Measurements from ENCODE around the gene LPP. TPM values are rescaled to one million over a fixed set of nuclear protein-coding genes. Genes with fewer than 3 reads are reported as not detected.

Gene LPP
- total and polyA plus RNA-seq, 2 of the 4 experiments (the other 2 are of a cell fraction): 16.0 to 130 TPM

GRCh38 chr3:188176476-188176875, 22.5 kb downstream of the LPP start:
- POLR2A ChIA-PET (ENCODE audit: unreplicated experiment): no interaction called here
- H3K27ac ChIP-seq (ENCODE audit: insufficient read depth, low read length): no peak overlapping the region
- H3K18ac ChIP-seq (ENCODE audit: low read depth, low read length): no peak overlapping the region
- no peak overlapping the region for H2BK20ac ChIP-seq (ENCODE audit: low read depth, low read length)
- no peak overlapping the region for H3K4me3 ChIP-seq (ENCODE audit: insufficient read depth, low read depth, low read length)
- TF ChIP-seq RCOR1 (IDR thresholded peaks at IDR 0.05; ENCODE audit: insufficient replicate concordance, low read length) (no peak), CEBPB (IDR thresholded peaks at IDR 0.05; ENCODE audit: low read depth, low read length) (no peak), ELK1 (IDR thresholded peaks at IDR 0.05; ENCODE audit: borderline replicate concordance, low read depth, low read length) (no peak), MAZ (IDR thresholded peaks at IDR 0.05; ENCODE audit: borderline replicate concordance, low read depth, low read length) (no peak), MXI1 (IDR thresholded peaks at IDR 0.05; ENCODE audit: borderline replicate concordance, low read depth, low read length) (no peak), CHD1 (IDR thresholded peaks at IDR 0.05; ENCODE audit: low read depth, low read length) (no peak), NFE2L2 (IDR thresholded peaks at IDR 0.05; ENCODE audit: low read depth, low read length) (no peak), RFX5 (IDR thresholded peaks at IDR 0.05; ENCODE audit: low read depth, low read length) (no peak), POLR2A (IDR thresholded peaks at IDR 0.05; ENCODE audit: low read depth, low read length) (no peak), SMC3 (IDR thresholded peaks at IDR 0.05; ENCODE audit: low read depth, low read length) (no peak), FOS (IDR thresholded peaks at IDR 0.05; ENCODE audit: low read depth, low read length) (no peak), MAFK (IDR thresholded peaks at IDR 0.05; ENCODE audit: low read depth, low read length) (no peak), BHLHE40 (IDR thresholded peaks at IDR 0.05; ENCODE audit: low read depth, low read length) (no peak), RAD21 (IDR thresholded peaks at IDR 0.05; ENCODE audit: low read length) (no peak)
- TF ChIP-seq, protein P1, sequence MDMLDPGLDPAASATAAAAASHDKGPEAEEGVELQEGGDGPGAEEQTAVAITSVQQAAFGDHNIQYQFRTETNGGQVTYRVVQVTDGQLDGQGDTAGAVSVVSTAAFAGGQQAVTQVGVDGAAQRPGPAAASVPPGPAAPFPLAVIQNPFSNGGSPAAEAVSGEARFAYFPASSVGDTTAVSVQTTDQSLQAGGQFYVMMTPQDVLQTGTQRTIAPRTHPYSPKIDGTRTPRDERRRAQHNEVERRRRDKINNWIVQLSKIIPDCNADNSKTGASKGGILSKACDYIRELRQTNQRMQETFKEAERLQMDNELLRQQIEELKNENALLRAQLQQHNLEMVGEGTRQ (IDR thresholded peaks at IDR 0.05; ENCODE audit: low read depth, low read length): no peak
- TF ChIP-seq, protein P2, sequence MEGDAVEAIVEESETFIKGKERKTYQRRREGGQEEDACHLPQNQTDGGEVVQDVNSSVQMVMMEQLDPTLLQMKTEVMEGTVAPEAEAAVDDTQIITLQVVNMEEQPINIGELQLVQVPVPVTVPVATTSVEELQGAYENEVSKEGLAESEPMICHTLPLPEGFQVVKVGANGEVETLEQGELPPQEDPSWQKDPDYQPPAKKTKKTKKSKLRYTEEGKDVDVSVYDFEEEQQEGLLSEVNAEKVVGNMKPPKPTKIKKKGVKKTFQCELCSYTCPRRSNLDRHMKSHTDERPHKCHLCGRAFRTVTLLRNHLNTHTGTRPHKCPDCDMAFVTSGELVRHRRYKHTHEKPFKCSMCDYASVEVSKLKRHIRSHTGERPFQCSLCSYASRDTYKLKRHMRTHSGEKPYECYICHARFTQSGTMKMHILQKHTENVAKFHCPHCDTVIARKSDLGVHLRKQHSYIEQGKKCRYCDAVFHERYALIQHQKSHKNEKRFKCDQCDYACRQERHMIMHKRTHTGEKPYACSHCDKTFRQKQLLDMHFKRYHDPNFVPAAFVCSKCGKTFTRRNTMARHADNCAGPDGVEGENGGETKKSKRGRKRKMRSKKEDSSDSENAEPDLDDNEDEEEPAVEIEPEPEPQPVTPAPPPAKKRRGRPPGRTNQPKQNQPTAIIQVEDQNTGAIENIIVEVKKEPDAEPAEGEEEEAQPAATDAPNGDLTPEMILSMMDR (conservative IDR thresholded peaks at IDR 0.05; ENCODE audit: low read depth, low read length): no peak
- dilution Hi-C loops (cut with HindIII; ENCODE audit: low sequenced_read_pairs, unreplicated experiment) (no loop called here), in situ Hi-C loops (cut with MboI; ENCODE audit: low sequenced_read_pairs) (loop anchor here (10.0 kb wide), 1 partner anchor 432 kb away; the partner anchor contains the start of gene BCL6), intact Hi-C loops (cut with micrococcal nuclease) (no loop called here)
- H4K8ac ChIP-seq (ENCODE audit: low read depth in 2 of 2, low read length in 2 of 2): no peak overlapping the region
- peaks cover 11% of the 10 kb centered on the region for H3K36me3 ChIP-seq (ENCODE audit: control insufficient read depth, insufficient read depth, low read length)
- H3K9ac ChIP-seq (ENCODE audit: low read depth, low read length): no peak overlapping the region
- peaks cover 39 to 85% of the 10 kb centered on the region in 2 experiments for H3K79me1 ChIP-seq (ENCODE audit: low read depth in 1 of 2, low read length in 2 of 2)
- H2BK5ac ChIP-seq (ENCODE audit: low read depth, low read length, poor library complexity, severe bottlenecking): no peak overlapping the region
- H3K4me2 ChIP-seq (ENCODE audit: low read depth, low read length): no peak overlapping the region
- BruUV-seq (replicated peaks): no TSS peak
- no peak overlapping the region for H3K14ac ChIP-seq (replicated peaks; ENCODE audit: low read depth, low read length)
- H3K4me1 ChIP-seq (ENCODE audit: control insufficient read depth, insufficient read depth, low read length): peaks cover 21% of the 10 kb centered on the region
- no peak overlapping the region for H3K4ac ChIP-seq (ENCODE audit: low read depth, low read length)
- H3K56ac ChIP-seq (ENCODE audit: extremely low read depth, insufficient read depth, low read length): no peak overlapping the region
- no peak overlapping the region for H2BK120ac ChIP-seq (ENCODE audit: low read depth, low read length)
- peaks cover 77% of the 10 kb centered on the region for H4K20me1 ChIP-seq (ENCODE audit: insufficient read depth, low read length)
- no peak overlapping the region for H2AK9ac ChIP-seq (replicated peaks; ENCODE audit: low read depth, low read length, poor library complexity)
- ATAC-seq (ENCODE audit: low read depth) (no peak), DNase-seq (no peak)
- no peak overlapping the region for H3K23ac ChIP-seq (ENCODE audit: low read depth, low read length)
- H4K91ac ChIP-seq (ENCODE audit: insufficient read depth, low read depth, low read length): no peak overlapping the region
- H3K9me3 ChIP-seq (ENCODE audit: control insufficient read depth, insufficient read depth, low read length): no peaks in the 10 kb centered on the region
- peaks cover 40% of the 10 kb centered on the region for H3K9me1 ChIP-seq (ENCODE audit: insufficient read depth, low read length)
- no peak overlapping the region for H2AK5ac ChIP-seq (ENCODE audit: low read depth, low read length)
- CTCF ChIA-PET: no interaction called here
- H2BK15ac ChIP-seq (ENCODE audit: low read depth, low read length): no peak overlapping the region
- H3K27me3 ChIP-seq (ENCODE audit: control insufficient read depth, insufficient read depth, low read length): no peaks in the 10 kb centered on the region
- no peak overlapping the region for H2AFZ ChIP-seq (replicated peaks; ENCODE audit: low read length, poor library complexity)
- no peak overlapping the region for H4K5ac ChIP-seq (ENCODE audit: low read depth, low read length)
